Neural cell (in vitro differentiated cells): ENCODE data around the gene RGS4. TPM values are rescaled to one million over a fixed set of nuclear protein-coding genes. Genes with fewer than 3 reads are reported as not detected.

Source experiments
- H2AFZ ChIP-seq: fragments of 200-600, 300-800 bp; sonication (generic), shearing (Covaris generic); 2 replicates; pipeline ENCODE4 v1.6.0; 2014; ENCODE audit warnings: low read depth, mild to moderate bottlenecking, antibody characterized with exemption, low read length, moderate library complexity
- H3F3A ChIP-seq: fragments of 200-600 bp; shearing (Covaris generic); 2 replicates; pipeline ENCODE4 v1.6.1; 2016; ENCODE audit warnings: mild to moderate bottlenecking, moderate library complexity, mixed read lengths, antibody characterized with exemption, low read length; ENCODE audit not compliant: insufficient read depth, poor library complexity, severe bottlenecking
- H3K27ac ChIP-seq: fragments of 200-600, 300-800 bp; sonication (generic), shearing (Covaris generic); 2 replicates; pipeline ENCODE4 v1.5.1; 2014; ENCODE audit warnings: mild to moderate bottlenecking, low read length, moderate library complexity
- H3K27me3 ChIP-seq: fragments of 300-800, 200-600 bp; sonication (generic), shearing (Covaris generic); 2 replicates; pipeline ENCODE4 v1.6.0; 2014; ENCODE audit warnings: mild to moderate bottlenecking, low read depth, low read length, moderate library complexity; ENCODE audit not compliant: insufficient read depth
- H3K36me3 ChIP-seq: fragments of 300-800, 200-600 bp; sonication (generic), shearing (Covaris generic); 2 replicates; pipeline ENCODE4 v1.5.1; 2014; ENCODE audit warnings: mild to moderate bottlenecking, antibody characterized with exemption, low read length, moderate library complexity; ENCODE audit not compliant: insufficient read depth
- H3K4me2 ChIP-seq: fragments of 300-800, 200-600 bp; sonication (generic), shearing (Covaris generic); 2 replicates; pipeline ENCODE4 v1.6.0; 2014; ENCODE audit warnings: mild to moderate bottlenecking, low read length
- H3K4me3 ChIP-seq: fragments of 300-800, 200-600 bp; sonication (generic), shearing (Covaris generic); 2 replicates; pipeline ENCODE4 v1.5.1; 2014; ENCODE audit warnings: mild to moderate bottlenecking, low read length, moderate library complexity
- H3K79me2 ChIP-seq: fragments of 200-600 bp; shearing (Covaris generic); replicated peaks from 2 replicates; pipeline ENCODE4 v1.6.0; 2014; ENCODE audit warnings: mild to moderate bottlenecking, low read length, moderate library complexity; ENCODE audit not compliant: insufficient read depth
- H3K9ac ChIP-seq: fragments of 300-800, 200-600 bp; sonication (generic), shearing (Covaris generic); 2 replicates; pipeline ENCODE4 v1.6.1; 2016; ENCODE audit warnings: mild to moderate bottlenecking, low read length, mixed read lengths
- H3K9me2 ChIP-seq: fragments of 200-600 bp; shearing (Covaris generic); 2 replicates; pipeline ENCODE4 v1.6.1; 2016; ENCODE audit warnings: mild to moderate bottlenecking, low read length, mixed read lengths; ENCODE audit not compliant: insufficient read depth
- H3K9me3 ChIP-seq: fragments of 200-600, 300-800 bp; sonication (generic), shearing (Covaris generic); 2 replicates; pipeline ENCODE4 v1.6.1; 2016; ENCODE audit warnings: mild to moderate bottlenecking, mixed run types, low read length, moderate library complexity, mixed read lengths
- H4K20me1 ChIP-seq: fragments of 200-600 bp; shearing (Covaris generic); 2 replicates; pipeline ENCODE4 v1.6.1; 2016; ENCODE audit warnings: mild to moderate bottlenecking, mixed run types; ENCODE audit not compliant: insufficient read depth
- EP300 ChIP-seq: fragments of 450-650 bp; conservative IDR thresholded peaks from 2 replicates; pipeline ENCODE4 v1.6.1; 2014; ENCODE audit warnings: antibody characterized with exemption, mild to moderate bottlenecking, moderate library complexity; ENCODE audit not compliant: poor library complexity, severe bottlenecking
- EZH2 ChIP-seq: fragments of 200-600, 300-800 bp; shearing (Covaris generic), sonication (generic); IDR thresholded peaks from 2 replicates; pipeline ENCODE4 v1.6.1; 2014; ENCODE audit warnings: antibody characterized with exemption, low read length, borderline replicate concordance, mild to moderate bottlenecking; ENCODE audit not compliant: insufficient read depth, poor library complexity, severe bottlenecking
- MXI1 ChIP-seq: fragments of 450-650 bp; conservative IDR thresholded peaks from 2 replicates; pipeline ENCODE4 v1.6.1; 2014; ENCODE audit warnings: antibody characterized with exemption, mild to moderate bottlenecking; ENCODE audit not compliant: poor library complexity, severe bottlenecking
- POLR2AphosphoS5 ChIP-seq: IDR thresholded peaks from 2 replicates; pipeline ENCODE4 v1.6.1; 2012
- RAD21 ChIP-seq: fragments of 450-650 bp; conservative IDR thresholded peaks from 2 replicates; pipeline ENCODE4 v1.6.1; 2014; ENCODE audit warnings: antibody characterized with exemption, mild to moderate bottlenecking, moderate library complexity
- SMC3 ChIP-seq: fragments of 450-650 bp; conservative IDR thresholded peaks from 2 replicates; pipeline ENCODE4 v1.6.1; 2014; ENCODE audit warnings: antibody characterized with exemption, mild to moderate bottlenecking, moderate library complexity; ENCODE audit not compliant: poor library complexity
- TAF1 ChIP-seq: IDR thresholded peaks from 2 replicates; pipeline ENCODE4 v1.6.1; 2012; ENCODE audit warnings: low read depth
- polyA plus RNA-seq: library from polyadenylated mRNA; depleted of rRNA; stranded (reverse); fragments of >200 nt; gene quantifications from 2 replicates; pipeline ENCODE4 v1.2.3, GENCODE V29; 2014
- TF ChIP-seq, protein P1 (sequence below): IDR thresholded peaks from 2 replicates; pipeline ENCODE4 v1.6.1; 2012; ENCODE audit warnings: borderline replicate concordance
- TF ChIP-seq, protein P2 (sequence below): fragments of 450-650 bp; IDR thresholded peaks from 2 replicates; pipeline ENCODE4 v1.5.1; 2014; ENCODE audit warnings: antibody characterized with exemption, mild to moderate bottlenecking, moderate library complexity; ENCODE audit not compliant: poor library complexity, severe bottlenecking

Gene RGS4
- polyA plus RNA-seq, 1 donor from 2014 or later, result 1.6 TPM

DNA sequence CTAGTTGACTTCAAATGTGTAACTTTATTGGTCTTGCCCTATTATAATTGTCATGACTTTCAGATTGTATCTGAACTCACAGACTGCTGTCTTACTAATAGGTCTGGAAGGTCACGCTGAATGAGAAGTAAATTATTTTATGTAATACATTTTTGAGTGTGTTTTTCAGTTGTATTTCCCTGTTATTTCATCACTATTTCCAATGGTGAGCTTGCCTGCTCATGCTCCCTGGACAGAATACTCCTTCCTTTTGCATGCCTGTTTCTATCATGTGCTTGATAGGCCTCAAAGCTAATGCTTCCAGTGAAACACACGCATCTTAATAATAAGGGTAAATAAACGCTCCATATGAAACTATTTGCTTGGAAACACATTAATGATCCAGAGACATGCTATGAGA, 7.3 kb downstream of the RGS4 start:
- no peak overlapping the region for H3K27ac ChIP-seq
- H3K9me3 ChIP-seq, result no peaks in the 10 kb centered on the region
- no peak overlapping the region for H3K4me2 ChIP-seq
- H3K27me3 ChIP-seq, result no peaks in the 10 kb centered on the region
- no peaks in the 10 kb centered on the region for H3K79me2 ChIP-seq
- no peaks in the 10 kb centered on the region for H3K9me2 ChIP-seq
- no peaks in the 10 kb centered on the region for H4K20me1 ChIP-seq
- no peak overlapping the region for H3K9ac ChIP-seq
- no peaks in the 10 kb centered on the region for H3K36me3 ChIP-seq
- H3F3A ChIP-seq, result no peaks in the 10 kb centered on the region
- H3K4me3 ChIP-seq, result no peak overlapping the region
- TF ChIP-seq MXI1, result no peak
- TF ChIP-seq TAF1, result no peak
- TF ChIP-seq, protein P1, sequence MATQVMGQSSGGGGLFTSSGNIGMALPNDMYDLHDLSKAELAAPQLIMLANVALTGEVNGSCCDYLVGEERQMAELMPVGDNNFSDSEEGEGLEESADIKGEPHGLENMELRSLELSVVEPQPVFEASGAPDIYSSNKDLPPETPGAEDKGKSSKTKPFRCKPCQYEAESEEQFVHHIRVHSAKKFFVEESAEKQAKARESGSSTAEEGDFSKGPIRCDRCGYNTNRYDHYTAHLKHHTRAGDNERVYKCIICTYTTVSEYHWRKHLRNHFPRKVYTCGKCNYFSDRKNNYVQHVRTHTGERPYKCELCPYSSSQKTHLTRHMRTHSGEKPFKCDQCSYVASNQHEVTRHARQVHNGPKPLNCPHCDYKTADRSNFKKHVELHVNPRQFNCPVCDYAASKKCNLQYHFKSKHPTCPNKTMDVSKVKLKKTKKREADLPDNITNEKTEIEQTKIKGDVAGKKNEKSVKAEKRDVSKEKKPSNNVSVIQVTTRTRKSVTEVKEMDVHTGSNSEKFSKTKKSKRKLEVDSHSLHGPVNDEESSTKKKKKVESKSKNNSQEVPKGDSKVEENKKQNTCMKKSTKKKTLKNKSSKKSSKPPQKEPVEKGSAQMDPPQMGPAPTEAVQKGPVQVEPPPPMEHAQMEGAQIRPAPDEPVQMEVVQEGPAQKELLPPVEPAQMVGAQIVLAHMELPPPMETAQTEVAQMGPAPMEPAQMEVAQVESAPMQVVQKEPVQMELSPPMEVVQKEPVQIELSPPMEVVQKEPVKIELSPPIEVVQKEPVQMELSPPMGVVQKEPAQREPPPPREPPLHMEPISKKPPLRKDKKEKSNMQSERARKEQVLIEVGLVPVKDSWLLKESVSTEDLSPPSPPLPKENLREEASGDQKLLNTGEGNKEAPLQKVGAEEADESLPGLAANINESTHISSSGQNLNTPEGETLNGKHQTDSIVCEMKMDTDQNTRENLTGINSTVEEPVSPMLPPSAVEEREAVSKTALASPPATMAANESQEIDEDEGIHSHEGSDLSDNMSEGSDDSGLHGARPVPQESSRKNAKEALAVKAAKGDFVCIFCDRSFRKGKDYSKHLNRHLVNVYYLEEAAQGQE, result no peak
- TF ChIP-seq, protein P2, sequence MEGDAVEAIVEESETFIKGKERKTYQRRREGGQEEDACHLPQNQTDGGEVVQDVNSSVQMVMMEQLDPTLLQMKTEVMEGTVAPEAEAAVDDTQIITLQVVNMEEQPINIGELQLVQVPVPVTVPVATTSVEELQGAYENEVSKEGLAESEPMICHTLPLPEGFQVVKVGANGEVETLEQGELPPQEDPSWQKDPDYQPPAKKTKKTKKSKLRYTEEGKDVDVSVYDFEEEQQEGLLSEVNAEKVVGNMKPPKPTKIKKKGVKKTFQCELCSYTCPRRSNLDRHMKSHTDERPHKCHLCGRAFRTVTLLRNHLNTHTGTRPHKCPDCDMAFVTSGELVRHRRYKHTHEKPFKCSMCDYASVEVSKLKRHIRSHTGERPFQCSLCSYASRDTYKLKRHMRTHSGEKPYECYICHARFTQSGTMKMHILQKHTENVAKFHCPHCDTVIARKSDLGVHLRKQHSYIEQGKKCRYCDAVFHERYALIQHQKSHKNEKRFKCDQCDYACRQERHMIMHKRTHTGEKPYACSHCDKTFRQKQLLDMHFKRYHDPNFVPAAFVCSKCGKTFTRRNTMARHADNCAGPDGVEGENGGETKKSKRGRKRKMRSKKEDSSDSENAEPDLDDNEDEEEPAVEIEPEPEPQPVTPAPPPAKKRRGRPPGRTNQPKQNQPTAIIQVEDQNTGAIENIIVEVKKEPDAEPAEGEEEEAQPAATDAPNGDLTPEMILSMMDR, result no peak
- TF ChIP-seq SMC3, result no peak
- TF ChIP-seq POLR2AphosphoS5, result no peak
- no peak for TF ChIP-seq RAD21
- TF ChIP-seq EP300, result no peak
- TF ChIP-seq EZH2, result no peak
- no peak overlapping the region for H2AFZ ChIP-seq

DNA sequence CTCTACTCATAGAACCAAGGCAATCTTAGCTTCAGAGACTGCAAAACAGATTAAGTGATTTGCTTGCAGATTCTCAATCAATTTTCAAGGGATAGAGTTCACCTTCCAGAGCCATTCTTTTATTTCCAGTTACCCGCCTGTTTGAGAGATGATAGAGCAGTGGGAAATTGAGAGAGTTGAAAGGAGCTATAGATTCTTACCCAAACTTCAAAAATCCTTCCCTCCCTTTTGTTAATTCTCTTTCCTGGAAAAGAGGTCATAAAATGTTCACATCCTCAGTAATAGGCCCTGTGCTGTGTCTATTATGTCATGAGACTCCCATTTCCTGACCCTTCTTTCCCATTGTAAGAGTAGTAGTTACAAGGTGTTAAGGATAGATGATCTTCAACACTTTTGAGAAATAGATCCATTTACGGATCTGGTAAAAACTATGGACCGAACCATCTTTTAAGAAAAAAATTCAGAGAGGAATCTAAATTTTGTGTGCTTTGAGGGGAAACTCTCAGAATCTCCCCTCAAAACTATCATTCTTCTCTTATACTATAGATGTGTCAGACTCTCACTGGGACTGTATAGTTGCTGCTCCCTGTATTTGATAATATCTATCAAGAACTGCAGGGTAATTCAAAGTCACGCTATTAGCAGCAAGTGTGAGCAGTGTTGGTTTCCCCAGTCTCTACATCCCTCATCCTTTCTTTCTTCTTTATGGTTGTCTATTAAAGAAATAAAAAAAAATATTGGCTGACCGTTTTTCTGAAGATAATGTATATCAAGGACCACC, 8.0 kb downstream of the RGS4 start:
- no peak for TF ChIP-seq EP300
- TF ChIP-seq POLR2AphosphoS5, result no peak
- TF ChIP-seq, protein P1, result no peak
- Histone ChIP-seq H3K36me3 (no peaks in the 10 kb centered on the region), H4K20me1 (no peaks in the 10 kb centered on the region), H3K9me3 (no peaks in the 10 kb centered on the region), H3K9ac (no peak overlapping the region), H3K9me2 (no peaks in the 10 kb centered on the region), H2AFZ (no peak overlapping the region), H3K27me3 (no peaks in the 10 kb centered on the region), H3F3A (no peaks in the 10 kb centered on the region), H3K4me3 (no peak overlapping the region), H3K4me2 (no peak overlapping the region), H3K79me2 (no peaks in the 10 kb centered on the region), H3K27ac (no peak overlapping the region)
